HL-60 (cell line): ENCODE data around the gene FOXP2.

Experiments used
- GABPA ChIP-seq: IDR thresholded peaks from 2 replicates; pipeline ENCODE4 v1.6.1; 2012; ENCODE audit warnings: low read depth
- POLR2AphosphoS5 ChIP-seq: IDR thresholded peaks from 2 replicates; pipeline ENCODE4 v1.6.1; 2012; ENCODE audit warnings: low read depth
- TF ChIP-seq, protein P1 (sequence below): IDR thresholded peaks from 2 replicates; pipeline ENCODE4 v1.6.1; 2012; ENCODE audit warnings: low read depth; ENCODE audit not compliant: insufficient replicate concordance
- TF ChIP-seq, protein P2 (sequence below): IDR thresholded peaks from one replicate; pipeline ENCODE4 v1.5.1; 2011; ENCODE audit warnings: low read length, control low read depth, inconsistent platforms; ENCODE audit not compliant: insufficient read depth

DNA sequence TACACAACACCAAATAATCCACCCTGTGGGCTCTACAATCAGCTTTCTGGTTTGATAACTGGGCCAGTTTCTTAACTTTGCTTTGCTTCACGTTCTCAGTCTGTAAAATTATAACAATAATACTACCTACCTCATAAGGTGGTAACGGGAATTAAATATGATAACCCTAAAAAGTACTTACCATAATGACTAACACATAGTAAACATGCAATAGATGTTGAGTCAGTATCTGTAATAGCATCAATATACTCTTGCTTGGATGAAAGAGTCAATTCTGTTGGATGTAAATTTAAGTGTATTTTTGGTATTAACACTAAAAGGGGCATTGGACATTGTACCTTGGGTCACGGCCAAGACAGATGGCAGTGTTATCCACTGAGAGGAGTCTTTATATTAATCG, 160.5 kb downstream of the FOXP2 start:
- TF ChIP-seq, protein P1, sequence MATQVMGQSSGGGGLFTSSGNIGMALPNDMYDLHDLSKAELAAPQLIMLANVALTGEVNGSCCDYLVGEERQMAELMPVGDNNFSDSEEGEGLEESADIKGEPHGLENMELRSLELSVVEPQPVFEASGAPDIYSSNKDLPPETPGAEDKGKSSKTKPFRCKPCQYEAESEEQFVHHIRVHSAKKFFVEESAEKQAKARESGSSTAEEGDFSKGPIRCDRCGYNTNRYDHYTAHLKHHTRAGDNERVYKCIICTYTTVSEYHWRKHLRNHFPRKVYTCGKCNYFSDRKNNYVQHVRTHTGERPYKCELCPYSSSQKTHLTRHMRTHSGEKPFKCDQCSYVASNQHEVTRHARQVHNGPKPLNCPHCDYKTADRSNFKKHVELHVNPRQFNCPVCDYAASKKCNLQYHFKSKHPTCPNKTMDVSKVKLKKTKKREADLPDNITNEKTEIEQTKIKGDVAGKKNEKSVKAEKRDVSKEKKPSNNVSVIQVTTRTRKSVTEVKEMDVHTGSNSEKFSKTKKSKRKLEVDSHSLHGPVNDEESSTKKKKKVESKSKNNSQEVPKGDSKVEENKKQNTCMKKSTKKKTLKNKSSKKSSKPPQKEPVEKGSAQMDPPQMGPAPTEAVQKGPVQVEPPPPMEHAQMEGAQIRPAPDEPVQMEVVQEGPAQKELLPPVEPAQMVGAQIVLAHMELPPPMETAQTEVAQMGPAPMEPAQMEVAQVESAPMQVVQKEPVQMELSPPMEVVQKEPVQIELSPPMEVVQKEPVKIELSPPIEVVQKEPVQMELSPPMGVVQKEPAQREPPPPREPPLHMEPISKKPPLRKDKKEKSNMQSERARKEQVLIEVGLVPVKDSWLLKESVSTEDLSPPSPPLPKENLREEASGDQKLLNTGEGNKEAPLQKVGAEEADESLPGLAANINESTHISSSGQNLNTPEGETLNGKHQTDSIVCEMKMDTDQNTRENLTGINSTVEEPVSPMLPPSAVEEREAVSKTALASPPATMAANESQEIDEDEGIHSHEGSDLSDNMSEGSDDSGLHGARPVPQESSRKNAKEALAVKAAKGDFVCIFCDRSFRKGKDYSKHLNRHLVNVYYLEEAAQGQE: no peak
- TF ChIP-seq, protein P2, sequence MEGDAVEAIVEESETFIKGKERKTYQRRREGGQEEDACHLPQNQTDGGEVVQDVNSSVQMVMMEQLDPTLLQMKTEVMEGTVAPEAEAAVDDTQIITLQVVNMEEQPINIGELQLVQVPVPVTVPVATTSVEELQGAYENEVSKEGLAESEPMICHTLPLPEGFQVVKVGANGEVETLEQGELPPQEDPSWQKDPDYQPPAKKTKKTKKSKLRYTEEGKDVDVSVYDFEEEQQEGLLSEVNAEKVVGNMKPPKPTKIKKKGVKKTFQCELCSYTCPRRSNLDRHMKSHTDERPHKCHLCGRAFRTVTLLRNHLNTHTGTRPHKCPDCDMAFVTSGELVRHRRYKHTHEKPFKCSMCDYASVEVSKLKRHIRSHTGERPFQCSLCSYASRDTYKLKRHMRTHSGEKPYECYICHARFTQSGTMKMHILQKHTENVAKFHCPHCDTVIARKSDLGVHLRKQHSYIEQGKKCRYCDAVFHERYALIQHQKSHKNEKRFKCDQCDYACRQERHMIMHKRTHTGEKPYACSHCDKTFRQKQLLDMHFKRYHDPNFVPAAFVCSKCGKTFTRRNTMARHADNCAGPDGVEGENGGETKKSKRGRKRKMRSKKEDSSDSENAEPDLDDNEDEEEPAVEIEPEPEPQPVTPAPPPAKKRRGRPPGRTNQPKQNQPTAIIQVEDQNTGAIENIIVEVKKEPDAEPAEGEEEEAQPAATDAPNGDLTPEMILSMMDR: no peak
- no peak for TF ChIP-seq POLR2AphosphoS5
- no peak for TF ChIP-seq GABPA
